Neutrophil (primary cell): Measurements from ENCODE around the gene NAP1L4.

Experiments
- H3K27ac ChIP-seq: fragments of 200-600 bp; sonication (generic); 2 replicates; pipeline ENCODE4 v1.5.1; 2016; ENCODE audit warnings: mild to moderate bottlenecking, moderate library complexity
- H3K27me3 ChIP-seq: fragments of 200-600 bp; sonication (generic); 2 replicates; pipeline ENCODE4 v1.6.0; 2016; ENCODE audit warnings: mild to moderate bottlenecking
- H3K36me3 ChIP-seq: fragments of 200-600 bp; sonication (generic); 2 replicates; pipeline ENCODE4 v1.5.1; 2017
- H3K4me1 ChIP-seq, 2 experiments: fragments of 200-600 bp in 1 of 2; sonication (generic) in 1 of 2; 1 replicate in 1 of 2; 2 replicates in 1 of 2; pipeline versions ENCODE4 v1.5.1 to v1.6.1; 2013 to 2016; ENCODE audit warnings: low read depth in 1 of 2, low read length in 1 of 2, mild to moderate bottlenecking in 1 of 2, moderate library complexity in 1 of 2; ENCODE audit not compliant: control insufficient read depth in 1 of 2, insufficient read depth in 1 of 2
- H3K4me3 ChIP-seq, 2 experiments: fragments of 200-600 bp in 1 of 2; sonication (generic) in 1 of 2; 1 replicate in 1 of 2; 2 replicates in 1 of 2; pipeline ENCODE4 v1.5.1; 2013 to 2016; ENCODE audit warnings: low read depth in 1 of 2, low read length in 1 of 2, mild to moderate bottlenecking in 1 of 2, moderate library complexity in 1 of 2
- H3K9me3 ChIP-seq: fragments of 200-600 bp; sonication (generic); 2 replicates; pipeline ENCODE4 v1.5.1; 2016
- CTCF ChIP-seq: fragments of 200-600 bp; sonication (generic); IDR thresholded peaks from 2 replicates; pipeline ENCODE4 v1.5.1; 2016; ENCODE audit warnings: antibody characterized with exemption

Gene NAP1L4

GRCh38 chr11:3015796-3016195 is 23.7 kb upstream of the NAP1L4 start:
- Histone ChIP-seq H3K4me3 (no peak overlapping the region), H3K27me3 (no peaks in the 10 kb centered on the region), H3K27ac (no peak overlapping the region), H3K9me3 (no peaks in the 10 kb centered on the region), H3K36me3 (peaks cover 99% of the 10 kb centered on the region), H3K4me1 (no peaks in the 10 kb centered on the region)
- TF ChIP-seq CTCF = no peak

GRCh38 chr11:3014943-3015342 is 22.8 kb upstream of the NAP1L4 start:
- Histone ChIP-seq H3K27me3 (no peaks in the 10 kb centered on the region), H3K36me3 (peaks cover 99% of the 10 kb centered on the region), H3K27ac (no peak overlapping the region), H3K4me3 (no peak overlapping the region), H3K4me1 (no peaks in the 10 kb centered on the region), H3K9me3 (no peaks in the 10 kb centered on the region)
- no peak for TF ChIP-seq CTCF

- Histone ChIP-seq H3K27ac (no peak overlapping the region), H3K36me3 (peaks cover 99% of the 10 kb centered on the region), H3K27me3 (no peaks in the 10 kb centered on the region), H3K9me3 (no peaks in the 10 kb centered on the region), H3K4me1 (no peaks in the 10 kb centered on the region), H3K4me3 (no peak overlapping the region)
- TF ChIP-seq CTCF = no peak
These were observed 22.2 kb upstream of the NAP1L4 start for GRCh38 chr11:3014057-3014938.

GRCh38 chr11:3011891-3012885 is 20.1 kb upstream of the NAP1L4 start:
- no peak overlapping the region for H3K4me3 ChIP-seq

More at GRCh38 chr11:3011891-3012885, 20.1 kb upstream of the NAP1L4 start:
- Histone ChIP-seq H3K36me3 (peaks cover 97% of the 10 kb centered on the region), H3K27ac (no peak overlapping the region), H3K4me1 (no peaks in the 10 kb centered on the region), H3K27me3 (no peaks in the 10 kb centered on the region), H3K9me3 (no peaks in the 10 kb centered on the region)
- TF ChIP-seq CTCF = no peak
